Retinal pigment epithelial cell (primary cell): ENCODE measurements around the gene KLK14.
A peak's percentile ranks its signal among the peaks of the same experiment; 100 is the strongest.

Experiments used
- DNase-seq: peaks from one replicate; pipeline ENCODE4 v3.0.0-alpha.2; 2010; ENCODE audit warnings: low read depth
- H3K4me3 ChIP-seq: 2 replicates; pipeline ENCODE4 v1.5.1; 2011; ENCODE audit warnings: mild to moderate bottlenecking, low read length, control low read depth, moderate library complexity
- TF ChIP-seq, protein P1 (sequence below): conservative IDR thresholded peaks from 2 replicates; pipeline ENCODE4 v1.5.1; 2011; ENCODE audit warnings: low read depth, low read length, control low read depth, inconsistent platforms

The KLK14 gene

GRCh38 chr19:51110666-51110971 lies 27.9 kb upstream of the KLK14 start:
- no peak for DNase-seq
- no peak overlapping the region for H3K4me3 ChIP-seq
- TF ChIP-seq, protein P1, sequence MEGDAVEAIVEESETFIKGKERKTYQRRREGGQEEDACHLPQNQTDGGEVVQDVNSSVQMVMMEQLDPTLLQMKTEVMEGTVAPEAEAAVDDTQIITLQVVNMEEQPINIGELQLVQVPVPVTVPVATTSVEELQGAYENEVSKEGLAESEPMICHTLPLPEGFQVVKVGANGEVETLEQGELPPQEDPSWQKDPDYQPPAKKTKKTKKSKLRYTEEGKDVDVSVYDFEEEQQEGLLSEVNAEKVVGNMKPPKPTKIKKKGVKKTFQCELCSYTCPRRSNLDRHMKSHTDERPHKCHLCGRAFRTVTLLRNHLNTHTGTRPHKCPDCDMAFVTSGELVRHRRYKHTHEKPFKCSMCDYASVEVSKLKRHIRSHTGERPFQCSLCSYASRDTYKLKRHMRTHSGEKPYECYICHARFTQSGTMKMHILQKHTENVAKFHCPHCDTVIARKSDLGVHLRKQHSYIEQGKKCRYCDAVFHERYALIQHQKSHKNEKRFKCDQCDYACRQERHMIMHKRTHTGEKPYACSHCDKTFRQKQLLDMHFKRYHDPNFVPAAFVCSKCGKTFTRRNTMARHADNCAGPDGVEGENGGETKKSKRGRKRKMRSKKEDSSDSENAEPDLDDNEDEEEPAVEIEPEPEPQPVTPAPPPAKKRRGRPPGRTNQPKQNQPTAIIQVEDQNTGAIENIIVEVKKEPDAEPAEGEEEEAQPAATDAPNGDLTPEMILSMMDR: no peak

DNA sequence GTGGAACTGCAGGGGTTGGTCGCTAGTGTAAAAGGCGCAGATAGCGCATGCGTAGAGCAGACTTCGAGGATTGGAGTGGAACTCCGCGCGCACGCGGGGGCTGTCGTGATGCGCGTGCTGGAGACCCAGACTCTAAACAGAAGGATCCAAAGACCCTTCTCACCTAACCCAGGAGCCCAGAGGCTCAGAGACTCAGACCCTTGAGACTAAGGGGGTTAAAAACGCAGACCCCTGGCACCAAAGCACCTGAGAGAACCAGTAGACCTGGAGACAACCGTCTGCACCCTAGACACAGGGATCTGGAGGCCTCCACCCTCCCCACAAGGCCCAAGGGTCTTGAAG lies 26.1 kb upstream of the KLK14 start:
- DNase-seq: no peak

GRCh38 chr19:51108066-51108804 lies 25.5 kb upstream of the KLK14 start, which contains the start of gene CTU1:
TSS of gene CTU1 (minus strand) at chr19:51108409. CDS start at chr19:51104569, 3,840 bp downstream.
- DNase-seq: peak; percentile 97
- TF ChIP-seq, protein P1: no peak
- peak within 1 kb of the TSS; percentile 89 for H3K4me3 ChIP-seq

More for the DNA sequence above, 26.1 kb upstream of the KLK14 start:
- TF ChIP-seq, protein P1: no peak
- peak overlapping the region; percentile 89 for H3K4me3 ChIP-seq

GRCh38 chr19:51107406-51108065 lies 24.8 kb upstream of the KLK14 start:
- TF ChIP-seq, protein P1: peak; percentile 7
- no peak for DNase-seq
- peak overlapping the region; percentile 89 for H3K4me3 ChIP-seq

DNA sequence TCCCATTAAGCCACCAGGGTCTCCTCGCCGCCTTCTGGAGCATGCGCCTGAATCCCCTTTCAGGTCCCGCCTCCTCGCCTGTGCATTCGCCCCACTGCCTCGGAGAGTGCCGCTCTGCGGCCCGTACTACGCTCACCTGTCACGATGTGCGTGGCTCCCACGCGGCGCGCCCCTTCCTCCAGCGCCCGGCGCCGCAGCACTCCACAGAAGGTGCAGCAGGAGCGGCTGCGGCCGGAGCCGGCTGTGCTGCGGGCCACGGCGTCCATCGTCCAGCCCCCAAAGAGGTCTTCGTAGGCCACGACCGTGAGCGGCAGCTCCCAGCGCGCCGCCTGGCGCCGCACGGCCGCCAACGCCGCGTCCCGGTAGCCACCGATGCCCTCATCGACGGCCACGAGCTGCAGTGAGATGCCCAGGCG lies 21.2 kb upstream of the KLK14 start:
- no peak overlapping the region for H3K4me3 ChIP-seq
- TF ChIP-seq, protein P1: no peak
- DNase-seq: no peak

DNA sequence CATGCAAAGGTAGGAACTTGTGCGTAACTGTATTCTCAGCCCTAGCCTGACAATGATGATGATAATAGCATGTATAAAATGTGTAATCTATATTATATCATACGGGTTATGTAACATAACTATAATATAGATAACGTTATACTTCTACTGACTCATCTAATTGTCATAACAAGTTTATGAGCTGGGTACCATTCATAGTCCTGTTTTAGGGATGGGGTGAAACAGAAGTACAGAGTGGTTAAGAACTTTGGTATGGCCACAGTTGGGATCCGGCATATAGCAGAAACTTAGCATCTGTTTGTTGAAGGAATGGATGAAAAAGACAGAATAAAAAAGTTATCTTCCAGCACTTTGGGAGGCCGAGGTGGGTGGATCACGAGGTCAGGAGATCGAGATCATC lies 20.3 kb upstream of the KLK14 start:
- H3K4me3 ChIP-seq: no peak overlapping the region
- TF ChIP-seq, protein P1: no peak

More for the DNA sequence above, 20.3 kb upstream of the KLK14 start:
- no peak for DNase-seq
